ENCODE measurements around the gene HCFC2.

GRCh38 chr12:104121001-104121400 is 56.7 kb downstream of the HCFC2 start:
- no peak for TF ChIP-seq CTCF (IDR thresholded peaks at IDR 0.05)
- no peak for TF ChIP-seq POLR2A (IDR thresholded peaks at IDR 0.05)
- TF ChIP-seq POLR2AphosphoS5 (IDR thresholded peaks at IDR 0.05) = no peak
- TF ChIP-seq EP300 (IDR thresholded peaks at IDR 0.05) = no peak
